T-cell (primary cell): ENCODE measurements around the gene OR11H1. TPM values are rescaled to one million over a fixed set of nuclear protein-coding genes. Genes with fewer than 3 reads are reported as not detected.

Experiments used
- total RNA-seq, 35 experiments: library from RNA in 6 of 35; stranded (reverse) in 6 of 35; fragments of 120-200 nt in 1 of 35; gene quantifications; one replicate each; pipeline versions ENCODE4 v1.2.1 to v1.2.4 and lab custom pipeline; 2013 to 2026

OR11H1 gene
- total RNA-seq, 5 donors from 2014 or later (not counting 1 experiment from before 2014, with no cell fraction given) = not detected

Other genes starting within 250 kb of the OR11H1 start
- gene POTEH, start 161.8 kb downstream of the OR11H1 start, total RNA-seq = not detected